ENCODE results near the gene LY6G5C.

LY6G5C gene

GRCh38 chr6:31680226-31681134 lies at the start of gene LY6G5C:
Gene LY6G5C (minus strand): TSS chr6:31681067. CDS start chr6:31680373, 694 bp downstream.
- DNase-seq = peak; percentile 61

- DNase-seq = peak; percentile 68
These were observed 49.2 kb upstream of the LY6G5C start for GRCh38 chr6:31729979-31730630.

GRCh38 chr6:31729515-31729978 lies 48.7 kb upstream of the LY6G5C start:
- peak; percentile 78 for DNase-seq

- DNase-seq = no peak
These were observed 48.1 kb upstream of the LY6G5C start, which contains the start of gene DDAH2 for GRCh38 chr6:31728767-31729514. Gene DDAH2 (minus strand): TSS chr6:31729299. CDS start chr6:31729161, 138 bp downstream.

GRCh38 chr6:31727717-31728671 lies 47.1 kb upstream of the LY6G5C start:
- DNase-seq = no peak

- DNase-seq = no peak
These were observed 46.3 kb upstream of the LY6G5C start for GRCh38 chr6:31727034-31727716.

GRCh38 chr6:31725502-31726350 lies 44.9 kb upstream of the LY6G5C start:
- no peak for DNase-seq

- no peak for DNase-seq
These were observed 43.3 kb upstream of the LY6G5C start for GRCh38 chr6:31723980-31724691.

- no peak for DNase-seq
These were observed 42.5 kb upstream of the LY6G5C start, which contains the start of gene MPIG6B for GRCh38 chr6:31723245-31723979. Gene MPIG6B (plus strand): TSS chr6:31723373. CDS start chr6:31723384, 11 bp downstream.

- no peak for DNase-seq
These were observed 41.3 kb upstream of the LY6G5C start for GRCh38 chr6:31722173-31722572.

- no peak for DNase-seq
These were observed 40.6 kb upstream of the LY6G5C start, which contains the start of gene LY6G6C for GRCh38 chr6:31721351-31722020. Gene LY6G6C (minus strand): TSS chr6:31721746. CDS start chr6:31721679, 67 bp downstream.

GRCh38 chr6:31720196-31720770 lies 39.4 kb upstream of the LY6G5C start:
- DNase-seq = no peak

- DNase-seq = no peak
These were observed 38.1 kb upstream of the LY6G5C start for GRCh38 chr6:31719001-31719400.

- DNase-seq = no peak
These were observed 37.4 kb upstream of the LY6G5C start for GRCh38 chr6:31718265-31718664.

GRCh38 chr6:31717499-31718222 lies 36.8 kb upstream of the LY6G5C start:
- DNase-seq = no peak

- no peak for DNase-seq
These were observed 34.4 kb upstream of the LY6G5C start, which contains the start of gene LY6G6D for GRCh38 chr6:31715022-31715958. Gene LY6G6D (plus strand): TSS chr6:31715348. CDS start chr6:31715356, 8 bp downstream.

All from stimulated activated CD4-positive, alpha-beta T cell treated with anti-CD3 and anti-CD28 coated beads, Interleukin-4, amount 100 ng/mL, for 1 hour (primary cell).